GM06990 (cell line): Measurements from ENCODE around the gene AATF.

ENCODE experiments used
- DNase-seq: peaks from one replicate; pipeline ENCODE4 v3.0.0-alpha.2; 2011; ENCODE audit not compliant: insufficient read length; ENCODE audit errors: extremely low read depth
- H3K27me3 ChIP-seq: replicated peaks from 2 replicates; pipeline ENCODE4 v1.6.0; 2011; ENCODE audit warnings: low read length; ENCODE audit not compliant: control insufficient read depth, insufficient read depth
- H3K36me3 ChIP-seq: 2 replicates; pipeline ENCODE4 v1.5.1; 2011; ENCODE audit warnings: low read length; ENCODE audit not compliant: control insufficient read depth, insufficient read depth
- H3K4me3 ChIP-seq: replicated peaks from 2 replicates; pipeline ENCODE4 v1.5.1; 2011; ENCODE audit warnings: low read depth, mild to moderate bottlenecking, control low read depth, low read length
- CTCF ChIP-seq: IDR thresholded peaks from 2 replicates; pipeline ENCODE4 v1.5.1; 2011; ENCODE audit warnings: low read length, control low read depth, mild to moderate bottlenecking, inconsistent platforms; ENCODE audit not compliant: insufficient read depth, poor library complexity, severe bottlenecking

Gene AATF

GRCh38 chr17:36975922-36976515 is 27.3 kb downstream of the AATF start:
- TF ChIP-seq CTCF = no peak
- Histone ChIP-seq H3K27me3 (no peaks in the 10 kb centered on the region), H3K4me3 (no peak overlapping the region), H3K36me3 (no peaks in the 10 kb centered on the region)
- no peak for DNase-seq

- Histone ChIP-seq H3K4me3 (no peak overlapping the region), H3K36me3 (no peaks in the 10 kb centered on the region), H3K27me3 (no peaks in the 10 kb centered on the region)
- no peak for TF ChIP-seq CTCF
- no peak for DNase-seq
Observed at GRCh38 chr17:36977066-36977465, 28.3 kb downstream of the AATF start.

- H3K27me3 ChIP-seq = no peaks in the 10 kb centered on the region
- no peak for TF ChIP-seq CTCF
- no peak overlapping the region for H3K4me3 ChIP-seq
- no peak for DNase-seq
- H3K36me3 ChIP-seq = no peaks in the 10 kb centered on the region
Observed at GRCh38 chr17:36977568-36977967, 28.8 kb downstream of the AATF start.

- no peak for DNase-seq
- no peak for TF ChIP-seq CTCF
- no peaks in the 10 kb centered on the region for H3K27me3 ChIP-seq
- H3K36me3 ChIP-seq = no peaks in the 10 kb centered on the region; the same call in 1 of the 2 replicates
- no peak overlapping the region for H3K4me3 ChIP-seq
Observed at GRCh38 chr17:36978810-36979564, 30.2 kb downstream of the AATF start.

- Histone ChIP-seq H3K27me3 (no peaks in the 10 kb centered on the region), H3K36me3 (no peaks in the 10 kb centered on the region; the same call in 1 of the 2 replicates), H3K4me3 (no peak overlapping the region)
- DNase-seq = no peak
- TF ChIP-seq CTCF = no peak
Observed at GRCh38 chr17:36979565-36979941, 30.8 kb downstream of the AATF start.
